Body of pancreas (tissue), 4 donors: ENCODE data around the gene HEPACAM2.

Experiments used
- POLR2A ChIP-seq, 3 donors: fragments of 450-650 bp; IDR thresholded peaks; one replicate each; pipeline ENCODE4 v1.6.1; 2016; ENCODE audit warnings: antibody characterized with exemption in 3 of 3, mild to moderate bottlenecking in 2 of 3
- TF ChIP-seq, protein P1 (sequence below), 7 experiments: fragments of 450-650 bp in 4 of 7; fragments of 200-600 bp in 3 of 7; sonication (generic) in 3 of 7; IDR thresholded peaks; one replicate each; pipeline ENCODE4 v1.5.1; 2016 to 2019; ENCODE audit warnings: antibody characterized with exemption in 7 of 7

GRCh38 chr7:93228302-93228701 lies 2.0 kb upstream of the HEPACAM2 start:
- TF ChIP-seq, protein P1, sequence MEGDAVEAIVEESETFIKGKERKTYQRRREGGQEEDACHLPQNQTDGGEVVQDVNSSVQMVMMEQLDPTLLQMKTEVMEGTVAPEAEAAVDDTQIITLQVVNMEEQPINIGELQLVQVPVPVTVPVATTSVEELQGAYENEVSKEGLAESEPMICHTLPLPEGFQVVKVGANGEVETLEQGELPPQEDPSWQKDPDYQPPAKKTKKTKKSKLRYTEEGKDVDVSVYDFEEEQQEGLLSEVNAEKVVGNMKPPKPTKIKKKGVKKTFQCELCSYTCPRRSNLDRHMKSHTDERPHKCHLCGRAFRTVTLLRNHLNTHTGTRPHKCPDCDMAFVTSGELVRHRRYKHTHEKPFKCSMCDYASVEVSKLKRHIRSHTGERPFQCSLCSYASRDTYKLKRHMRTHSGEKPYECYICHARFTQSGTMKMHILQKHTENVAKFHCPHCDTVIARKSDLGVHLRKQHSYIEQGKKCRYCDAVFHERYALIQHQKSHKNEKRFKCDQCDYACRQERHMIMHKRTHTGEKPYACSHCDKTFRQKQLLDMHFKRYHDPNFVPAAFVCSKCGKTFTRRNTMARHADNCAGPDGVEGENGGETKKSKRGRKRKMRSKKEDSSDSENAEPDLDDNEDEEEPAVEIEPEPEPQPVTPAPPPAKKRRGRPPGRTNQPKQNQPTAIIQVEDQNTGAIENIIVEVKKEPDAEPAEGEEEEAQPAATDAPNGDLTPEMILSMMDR (IDR thresholded peaks at IDR 0.05): peak; percentile 42 to 86 (median 78)
- TF ChIP-seq POLR2A (IDR thresholded peaks at IDR 0.05): no peak
